Hypothalamus (tissue), 51 donors: ENCODE measurements around the gene TNRC18.
"Not testable (repeated sequence)": the region's sequence is repeated elsewhere in the genome, so short reads cannot be mapped to it uniquely, and the experiment has no call there.

ENCODE experiments used
- DNase-seq, 51 donors: peaks; one replicate each; lab custom pipeline; 2025; lab: John Stamatoyannopoulos, UW

The TNRC18 gene

GRCh38 chr7:5282543-5283316, 140.9 kb downstream of the TNRC18 start, which contains the start of gene SLC29A4:
Gene SLC29A4 (plus strand): TSS chr7:5282943. CDS start chr7:5287817, 4,874 bp downstream.
- DNase-seq, result peak in 35 of 51 donors; percentile 7 to 74 (median 33)

GRCh38 chr7:5281598-5282500, 141.8 kb downstream of the TNRC18 start:
- not testable (repeated sequence) for DNase-seq

GRCh38 chr7:5279734-5280133, 143.9 kb downstream of the TNRC18 start:
- no peak for DNase-seq

GRCh38 chr7:5278766-5279165, 144.9 kb downstream of the TNRC18 start:
- DNase-seq, result no peak

- DNase-seq, result no peak
Observed at GRCh38 chr7:5276611-5277010, 147.0 kb downstream of the TNRC18 start.

- DNase-seq, result not testable (repeated sequence)
Observed at GRCh38 chr7:5276123-5276522, 147.5 kb downstream of the TNRC18 start.

GRCh38 chr7:5275510-5275909, 148.1 kb downstream of the TNRC18 start:
- peak in 9 of 51 donors; percentile 4 to 29 (median 18) for DNase-seq

GRCh38 chr7:5274985-5275431, 148.6 kb downstream of the TNRC18 start:
- DNase-seq, result not testable (repeated sequence)

- DNase-seq, result no peak
Observed at GRCh38 chr7:5274441-5274840, 149.2 kb downstream of the TNRC18 start.

GRCh38 chr7:5273831-5274405, 149.7 kb downstream of the TNRC18 start:
- not testable (repeated sequence) for DNase-seq

GRCh38 chr7:5270788-5271187, 152.8 kb downstream of the TNRC18 start:
- no peak for DNase-seq

GRCh38 chr7:5269992-5270657, 153.5 kb downstream of the TNRC18 start:
- not testable (repeated sequence) for DNase-seq

GRCh38 chr7:5267829-5268228, 155.8 kb downstream of the TNRC18 start:
- not testable (repeated sequence) for DNase-seq

- DNase-seq, result peak in 12 of 51 donors; percentile 12 to 57 (median 30)
Observed at GRCh38 chr7:5266191-5267028, 157.2 kb downstream of the TNRC18 start.

GRCh38 chr7:5265320-5266190, 158.1 kb downstream of the TNRC18 start:
- peak in 1 of 51 donors; percentile 46 for DNase-seq

GRCh38 chr7:5263066-5263465, 160.6 kb downstream of the TNRC18 start:
- not testable (repeated sequence) for DNase-seq

- DNase-seq, result not testable (repeated sequence)
Observed at GRCh38 chr7:5260530-5261068, 163.0 kb downstream of the TNRC18 start.
